Activated CD4-positive, CD25-positive, alpha-beta regulatory T cell treated with anti-CD3 and anti-CD28 coated beads, Interleukin-2, amount 50 U/mL, for 72 hours (primary cell): ENCODE results near the gene NDUFV1.

Experiments
- DNase-seq: peaks from one replicate; pipeline ENCODE4 v3.0.0; 2021

Gene NDUFV1

DNA sequence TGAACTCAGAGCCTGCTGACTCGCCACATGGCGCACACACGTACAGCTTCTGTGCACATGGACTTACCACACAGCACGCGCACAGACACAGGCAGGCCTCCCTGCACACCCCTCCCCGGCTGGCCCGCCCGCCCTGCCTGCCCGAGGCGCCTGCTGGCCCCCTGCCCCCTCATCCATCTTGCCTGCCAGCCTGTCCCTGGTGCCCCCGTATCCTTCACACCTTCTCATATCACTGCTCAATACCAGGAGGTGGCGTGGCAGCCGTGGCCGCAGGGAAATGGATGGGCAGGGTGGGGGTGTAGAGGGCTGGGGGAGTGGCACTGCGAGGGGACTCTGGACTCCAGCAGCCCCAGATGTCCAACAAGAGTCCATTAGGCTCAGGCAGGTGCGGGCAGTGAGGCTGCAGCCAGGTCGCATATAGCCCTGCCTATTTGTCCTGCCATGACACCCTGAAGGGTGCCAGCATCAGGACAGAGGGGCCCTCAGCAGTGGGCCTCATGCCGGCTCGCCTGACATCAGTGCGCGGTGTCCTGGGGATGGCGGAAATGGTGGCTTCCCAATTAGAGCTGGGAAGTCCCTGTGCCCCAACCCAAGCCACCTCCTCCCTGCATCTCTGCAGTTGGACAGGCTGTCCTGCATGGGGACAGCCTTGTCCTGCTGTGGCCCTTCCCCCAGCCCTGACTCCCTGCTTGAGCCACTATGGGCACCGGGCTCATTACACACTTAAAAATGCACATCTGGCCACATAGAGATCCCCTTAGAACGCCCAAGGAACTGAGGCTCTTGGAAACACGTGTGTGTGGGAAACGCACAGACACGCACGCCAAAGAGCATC is 34.8 kb downstream of the NDUFV1 start:
- no peak for DNase-seq

DNA sequence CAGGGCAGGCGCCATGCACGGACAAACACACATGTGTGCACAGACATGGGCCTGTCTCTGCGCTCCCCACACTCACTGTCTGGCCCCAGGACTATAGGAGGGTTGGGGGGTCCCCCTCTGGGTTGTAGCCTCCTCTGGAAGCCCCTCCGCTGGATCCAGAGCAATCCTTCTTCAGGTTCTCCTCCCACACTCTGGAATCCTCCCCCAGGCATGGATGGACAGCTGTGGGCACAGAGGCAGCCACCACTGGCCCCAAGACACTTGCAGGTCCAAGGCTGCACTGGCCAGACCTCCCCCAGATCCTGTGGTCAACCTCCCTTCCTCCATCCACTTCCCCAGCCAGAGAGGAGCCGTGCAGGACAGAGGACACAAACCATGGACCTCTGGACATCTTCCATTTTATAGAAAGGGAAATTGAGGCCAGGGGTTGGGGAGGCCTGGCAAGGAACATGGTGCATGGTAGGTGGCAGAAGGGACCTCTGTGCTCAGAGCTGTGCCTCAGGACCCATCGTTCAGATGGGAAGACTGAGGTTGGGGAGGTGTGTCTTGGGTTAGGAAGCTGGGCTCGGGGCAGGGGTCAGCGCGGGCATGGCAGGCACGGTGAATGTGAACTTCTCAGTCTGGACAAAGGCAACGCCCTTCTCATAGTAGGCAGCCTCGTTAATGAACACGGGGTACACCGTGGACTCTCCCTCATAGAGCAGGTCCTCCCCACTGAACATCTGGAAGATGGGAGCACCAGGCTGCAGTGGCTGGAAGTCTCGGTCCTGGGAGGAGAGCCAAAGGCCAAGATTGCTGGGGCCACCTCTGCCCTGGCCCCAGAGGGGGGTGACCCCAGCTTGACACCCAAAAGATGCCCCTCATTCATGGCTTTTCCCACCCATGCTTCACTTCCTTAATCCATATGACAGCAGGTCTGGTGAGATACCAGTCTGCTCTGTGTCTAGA is 35.7 kb downstream of the NDUFV1 start:
- no peak for DNase-seq

DNA sequence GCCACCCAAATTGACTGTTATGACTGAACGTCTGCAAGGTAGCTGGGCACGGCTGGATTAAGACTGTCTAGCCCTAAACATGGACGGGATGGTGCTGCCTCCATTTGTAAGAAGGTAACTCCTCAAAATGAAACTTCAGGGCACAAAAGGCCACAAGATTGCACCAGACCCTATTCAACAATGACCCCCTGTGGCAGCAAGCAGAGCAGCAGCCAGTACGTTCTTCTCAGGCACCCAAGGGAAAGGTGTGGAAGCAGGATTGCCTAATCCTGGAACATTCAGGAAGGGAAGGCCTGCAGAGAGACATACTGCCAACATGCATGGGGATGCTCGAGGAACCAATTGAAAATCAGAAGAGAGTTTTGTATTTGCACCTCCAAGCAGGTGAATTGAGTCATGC is 37.3 kb downstream of the NDUFV1 start:
- no peak for DNase-seq

DNA sequence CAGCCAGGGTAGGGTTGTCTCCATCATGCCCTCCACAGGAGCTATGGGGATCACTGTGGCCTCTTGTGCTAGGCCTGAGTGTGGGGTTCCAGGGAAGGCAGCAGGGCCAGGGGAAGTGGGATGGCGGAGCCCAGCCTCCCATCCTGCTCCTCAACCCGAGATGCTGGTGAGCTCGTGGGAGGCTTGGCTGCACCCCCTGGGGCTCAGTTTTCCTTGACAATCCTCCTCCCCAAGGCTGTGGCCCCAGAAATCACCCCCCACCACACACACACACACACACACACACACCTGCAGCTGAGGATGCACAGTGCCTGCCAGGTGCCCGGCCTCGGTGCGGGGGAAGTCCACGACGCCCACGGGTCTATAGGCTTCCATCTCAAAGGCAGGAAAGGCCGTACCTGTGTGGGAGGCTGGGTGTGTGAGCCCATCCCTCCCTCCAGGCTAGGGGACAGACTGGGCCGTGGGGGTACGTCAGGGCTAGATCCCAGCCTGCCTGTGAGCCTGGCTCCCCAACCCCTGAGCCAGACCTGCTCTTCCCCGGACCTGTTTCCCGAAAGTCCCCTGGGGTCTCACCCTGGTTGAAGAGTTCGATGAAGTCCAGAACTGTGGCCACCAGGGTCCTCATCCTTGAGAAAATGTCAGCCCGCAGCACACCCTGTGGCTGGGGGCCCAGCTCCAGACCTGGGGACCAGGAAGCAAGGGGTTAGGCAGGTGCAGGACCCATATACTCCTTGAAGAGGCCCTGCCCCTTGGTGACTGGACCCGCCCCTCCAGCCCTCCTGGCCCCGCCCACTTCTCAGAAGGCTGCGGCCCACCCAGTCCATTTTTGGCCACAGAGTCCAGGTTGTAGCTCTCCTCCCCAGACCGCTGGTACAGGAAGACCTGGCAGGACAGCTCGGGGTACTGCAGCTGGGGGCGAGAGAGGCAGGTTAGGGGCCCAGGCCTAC is 38.0 kb downstream of the NDUFV1 start:
- no peak for DNase-seq

DNA sequence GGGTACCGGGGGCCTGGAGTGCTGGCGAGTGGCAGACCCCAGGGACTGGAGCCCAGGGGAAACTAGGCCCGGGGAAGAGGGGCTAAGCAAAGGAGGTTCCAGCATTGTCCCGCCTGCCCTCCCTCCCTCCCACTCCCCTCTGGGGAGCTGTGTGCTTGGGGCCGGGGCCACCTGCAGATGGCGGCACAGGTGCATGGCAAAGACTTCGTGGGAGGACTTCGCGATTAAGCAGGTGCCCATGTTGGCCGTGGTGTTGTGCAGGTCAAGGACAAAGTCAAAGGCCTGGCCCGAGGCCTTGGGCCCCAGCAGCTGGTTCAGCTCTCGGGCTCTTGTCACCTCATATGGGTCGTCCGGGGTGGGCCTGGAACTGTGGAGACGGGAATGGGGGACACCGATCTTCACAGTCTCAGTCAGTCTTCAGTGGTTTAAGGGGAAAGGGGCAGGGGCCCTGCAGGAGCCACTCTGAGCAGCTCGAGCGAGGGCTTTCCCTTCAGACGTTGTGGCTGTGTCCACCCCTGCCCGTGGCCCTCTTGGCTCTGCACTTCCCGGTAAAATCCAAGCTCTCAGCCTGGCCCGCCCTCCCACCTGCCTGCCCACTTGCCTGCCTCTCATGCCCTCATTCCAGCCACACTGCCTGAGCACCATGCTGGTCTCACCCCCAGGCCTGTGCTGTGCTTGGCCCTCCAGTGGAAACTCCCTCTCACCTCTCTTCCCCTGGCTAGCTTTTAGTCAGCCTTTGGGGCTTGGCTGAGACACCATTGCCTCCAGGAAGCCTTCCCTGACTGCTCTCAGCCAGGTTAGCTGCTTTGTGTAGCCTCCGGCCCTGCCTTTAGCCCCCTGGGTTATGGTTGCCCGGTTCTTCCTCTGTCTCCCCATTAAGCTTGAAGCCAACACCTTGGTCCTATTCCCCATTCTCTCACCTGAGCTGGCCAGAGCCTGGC is 39.1 kb downstream of the NDUFV1 start:
- DNase-seq: no peak

DNA sequence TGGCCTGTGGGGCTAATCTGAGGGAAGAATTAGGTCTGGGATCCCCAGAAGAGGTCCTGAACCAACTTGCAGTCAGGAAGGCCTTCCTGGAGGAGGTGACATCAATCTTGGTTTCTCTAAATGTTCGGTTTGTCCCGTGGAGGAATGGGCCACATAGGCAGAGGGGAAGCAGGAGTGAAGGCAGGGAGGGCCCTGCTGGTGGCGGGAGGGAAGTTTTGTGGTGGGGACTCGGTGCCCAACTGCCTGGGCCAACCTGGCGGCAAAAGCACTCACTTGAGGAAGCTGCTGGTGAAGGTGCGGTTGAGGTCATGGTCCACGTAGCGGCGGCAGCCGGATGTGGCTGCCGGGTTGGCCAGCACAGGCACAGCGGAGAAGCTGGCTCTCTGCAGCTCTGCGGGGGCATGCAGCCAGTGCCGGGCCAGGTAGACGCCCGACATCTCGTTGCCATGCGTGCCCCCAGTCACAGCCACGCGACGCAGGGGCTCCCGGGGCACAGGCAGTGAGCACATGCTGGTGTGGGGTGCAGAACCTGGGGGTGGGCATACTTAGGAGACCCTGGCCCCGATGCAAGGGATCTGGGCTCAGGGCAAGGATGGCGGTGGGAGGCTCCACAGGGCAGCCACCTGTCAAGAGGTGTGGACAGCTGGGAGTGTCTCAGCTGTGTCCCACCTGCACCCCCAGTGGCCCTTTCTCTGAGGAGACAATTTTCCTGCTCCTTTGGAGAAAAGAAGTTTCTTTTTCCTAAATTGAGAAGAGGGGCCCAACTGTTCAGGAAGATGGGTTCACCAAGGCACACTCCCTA is 40.0 kb downstream of the NDUFV1 start:
- peak; percentile 62 for DNase-seq

DNA sequence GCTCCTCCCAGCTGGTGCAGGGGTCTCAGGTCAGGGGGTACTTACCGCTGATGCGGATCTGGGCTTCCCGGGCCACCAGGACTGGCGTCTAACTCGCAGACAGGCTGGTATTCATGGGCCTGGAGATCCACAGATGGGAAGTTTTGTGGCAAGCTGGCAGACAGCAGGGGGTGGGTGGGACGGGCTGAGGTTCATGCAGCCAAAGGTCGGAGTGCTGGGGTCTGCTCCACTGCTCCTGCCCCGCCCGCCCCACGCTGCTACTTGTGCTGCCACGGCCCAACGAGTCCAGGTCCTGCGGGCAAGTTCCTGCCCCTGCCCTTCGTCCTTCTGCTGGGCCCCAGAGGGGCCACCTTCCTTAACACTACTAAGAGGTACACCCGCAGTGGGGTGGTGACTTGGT is 40.7 kb downstream of the NDUFV1 start:
- DNase-seq: no peak

DNA sequence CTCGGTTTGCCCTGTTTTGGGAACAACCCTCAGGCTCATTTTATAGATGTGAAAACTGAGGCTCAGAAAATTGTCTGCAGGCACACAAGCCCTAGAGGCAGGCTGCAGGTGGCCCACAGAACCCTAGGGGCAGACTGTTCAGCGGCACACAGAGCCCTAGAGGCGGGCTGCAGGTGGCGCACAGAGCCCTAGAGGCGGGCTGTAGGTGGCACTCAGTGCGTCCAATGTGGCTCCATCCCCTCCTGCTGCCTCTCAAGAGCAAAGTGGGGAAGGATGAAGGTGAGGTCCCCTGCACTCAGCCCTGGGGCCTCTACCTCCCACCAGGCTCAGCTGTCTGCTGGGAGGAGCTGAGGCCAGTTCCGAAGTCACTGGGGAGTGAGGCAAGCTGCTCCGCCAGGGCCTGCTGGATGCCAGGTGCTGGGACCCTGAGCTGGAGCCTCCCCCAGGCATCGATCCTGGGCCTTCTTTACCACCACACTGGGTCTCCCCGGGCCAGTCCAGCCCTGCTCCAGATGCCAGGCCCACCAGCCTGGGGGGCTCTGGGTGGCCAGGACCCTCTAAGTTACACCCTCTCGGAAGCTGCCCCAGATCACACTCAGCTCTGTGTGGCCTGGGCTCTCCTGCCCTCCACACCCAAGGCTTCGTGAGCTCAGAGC is 41.5 kb downstream of the NDUFV1 start:
- DNase-seq: no peak

DNA sequence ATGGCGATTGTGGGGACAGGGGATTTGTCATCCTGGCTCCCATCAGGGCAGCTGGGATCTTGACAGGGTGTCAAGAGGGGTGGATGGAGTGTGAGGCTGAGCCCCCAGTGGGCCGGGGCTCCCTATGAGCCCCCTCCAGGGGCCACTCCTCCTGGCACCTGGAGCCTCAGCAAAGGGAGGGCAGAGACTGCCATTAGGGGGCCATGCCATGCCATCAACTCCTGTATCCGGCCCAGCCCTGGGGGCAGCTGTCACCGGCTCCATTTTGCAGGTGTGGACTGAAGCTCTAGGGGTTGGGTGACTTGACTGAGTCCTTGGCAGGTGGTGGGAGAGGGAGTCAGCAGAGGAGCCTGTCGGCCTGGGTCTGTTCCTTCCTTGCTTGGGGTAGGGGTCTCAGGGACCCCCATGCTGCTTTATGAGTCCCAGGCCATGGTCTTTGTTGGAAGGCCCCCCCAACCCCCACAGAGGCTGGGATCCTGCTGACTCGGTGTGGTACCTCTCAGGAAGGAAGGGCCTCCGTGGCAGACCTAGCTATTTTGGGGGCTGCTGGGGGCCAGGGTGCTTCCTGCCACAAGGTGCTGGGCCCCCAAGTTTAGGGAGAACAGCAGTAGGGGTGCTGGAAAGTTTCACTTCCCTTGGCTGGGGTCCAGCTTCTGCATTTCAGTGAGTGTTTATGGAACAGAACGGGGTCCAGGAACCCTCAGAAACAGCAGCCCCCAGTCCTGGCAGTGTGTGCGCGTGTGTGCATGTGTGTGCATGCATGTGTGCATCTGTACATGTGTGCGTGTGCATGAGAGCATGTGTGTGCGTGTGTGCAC is 42.3 kb downstream of the NDUFV1 start:
- DNase-seq: no peak

DNA sequence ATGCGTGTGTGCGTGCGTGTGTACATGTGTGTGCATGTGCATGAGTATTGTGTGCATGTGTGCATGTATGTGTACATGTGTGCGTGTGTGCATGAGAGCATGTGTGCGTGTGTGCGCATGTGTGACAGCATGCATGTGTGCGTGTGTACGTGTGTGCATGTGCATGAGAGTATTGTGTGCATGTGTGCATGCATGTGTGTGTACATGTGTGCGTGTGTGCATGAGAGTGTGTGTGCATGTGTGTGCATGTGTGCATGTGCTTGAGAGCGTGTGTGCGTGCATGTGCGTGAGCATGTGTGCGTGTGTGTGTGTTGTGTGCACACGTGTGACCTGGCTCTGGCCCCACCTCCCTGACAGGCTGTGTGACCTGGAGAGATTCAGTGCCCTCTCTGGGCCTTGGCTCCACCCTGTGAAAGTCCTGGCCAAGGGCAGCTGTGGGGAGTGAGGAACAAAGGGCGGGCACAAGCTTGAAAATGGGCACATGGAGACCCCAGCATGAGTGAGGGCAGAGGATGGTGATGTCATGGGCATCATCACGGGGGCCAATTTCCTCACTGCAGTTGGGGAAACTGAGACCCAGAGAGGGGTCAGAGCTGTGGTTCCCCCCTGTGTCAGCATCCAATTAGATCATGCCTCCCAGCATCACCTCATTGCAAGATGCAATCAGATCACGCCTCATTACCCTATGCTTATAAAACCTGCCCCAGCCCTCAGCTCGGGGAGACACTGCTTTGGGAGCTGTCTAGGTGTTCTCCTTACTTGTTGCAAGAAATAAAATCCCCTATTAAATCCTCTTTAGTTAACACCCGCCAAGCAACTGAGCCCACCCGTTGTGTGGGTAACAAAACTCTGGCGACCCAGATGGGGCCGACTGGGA is 43.1 kb downstream of the NDUFV1 start:
- DNase-seq: no peak

DNA sequence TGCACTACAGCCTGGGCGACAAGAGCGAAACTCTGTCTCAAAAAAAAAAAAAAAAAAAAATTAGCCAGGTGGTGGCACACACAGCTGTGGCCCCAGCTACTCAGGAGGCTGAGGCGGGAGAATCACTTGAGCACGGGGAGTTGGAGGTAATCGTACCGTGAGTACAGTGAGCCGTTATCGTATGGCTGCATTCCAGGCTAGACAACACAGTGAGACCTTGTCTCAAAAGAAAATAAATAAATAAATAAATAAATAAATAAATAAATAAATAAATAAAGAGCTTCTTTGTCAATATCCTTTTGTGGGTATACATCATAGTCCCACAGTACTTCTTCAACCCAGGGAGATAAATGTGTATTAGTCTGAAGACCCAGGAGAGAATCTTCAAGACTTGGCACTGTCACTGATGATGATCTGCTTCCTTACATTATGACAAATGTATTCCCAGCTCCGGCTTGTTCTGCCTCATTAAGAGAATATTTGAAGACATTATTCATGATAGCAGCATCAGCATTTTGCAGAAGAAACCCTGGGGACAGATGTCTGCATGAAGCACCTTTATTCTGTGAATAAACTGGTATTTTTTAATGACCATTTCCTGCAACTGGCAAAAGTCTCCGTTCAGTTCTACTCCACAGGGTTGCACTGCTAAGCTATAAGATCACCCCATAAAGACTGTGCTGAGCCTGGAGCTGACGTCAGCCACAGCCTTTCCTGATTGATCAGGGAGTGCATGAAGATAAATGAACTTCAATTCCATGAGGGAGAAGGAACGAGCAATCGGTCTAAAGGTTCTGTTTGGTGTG is 45.4 kb downstream of the NDUFV1 start:
- no peak for DNase-seq

DNA sequence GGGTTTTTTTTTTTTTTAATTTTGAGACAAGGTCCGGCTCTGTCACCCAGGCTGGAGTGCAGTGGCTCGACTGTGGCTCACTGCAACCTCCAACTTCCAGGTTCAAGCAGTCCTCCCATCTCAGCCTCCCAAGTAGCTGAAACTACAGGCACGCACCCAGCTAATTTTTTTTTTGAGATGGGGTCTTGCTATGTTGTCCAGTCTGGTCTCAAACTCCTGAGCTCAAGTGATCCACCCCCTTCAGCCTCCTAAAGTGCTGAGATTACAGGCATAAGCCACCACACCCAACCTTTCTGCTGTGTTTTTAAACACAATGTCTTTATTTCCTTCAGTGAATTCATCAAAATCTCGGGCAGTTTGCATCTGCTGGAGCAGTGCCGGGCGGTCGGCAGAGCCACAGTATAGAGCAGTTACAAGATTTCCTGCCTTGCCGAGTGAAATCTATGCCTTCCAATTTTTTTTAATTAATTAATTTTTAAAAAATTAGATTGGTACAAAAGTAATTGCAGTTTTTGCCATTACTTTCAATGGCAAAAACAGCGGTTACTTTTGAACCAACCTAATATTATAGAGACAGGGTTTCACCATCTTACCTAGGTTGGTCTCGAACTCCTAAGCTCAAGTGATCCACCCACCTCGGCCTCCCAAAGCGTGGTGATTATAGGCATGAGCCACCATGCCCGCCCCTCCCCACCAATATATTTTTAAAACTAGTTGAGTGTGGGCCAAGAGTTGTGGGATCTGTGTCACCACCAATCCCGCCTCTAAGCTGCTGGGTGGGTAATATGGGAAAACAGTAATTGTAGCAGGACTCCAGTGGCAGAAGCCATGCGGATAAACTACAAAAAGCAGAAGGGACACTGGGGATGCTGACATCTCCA is 46.5 kb downstream of the NDUFV1 start:
- DNase-seq: no peak

DNA sequence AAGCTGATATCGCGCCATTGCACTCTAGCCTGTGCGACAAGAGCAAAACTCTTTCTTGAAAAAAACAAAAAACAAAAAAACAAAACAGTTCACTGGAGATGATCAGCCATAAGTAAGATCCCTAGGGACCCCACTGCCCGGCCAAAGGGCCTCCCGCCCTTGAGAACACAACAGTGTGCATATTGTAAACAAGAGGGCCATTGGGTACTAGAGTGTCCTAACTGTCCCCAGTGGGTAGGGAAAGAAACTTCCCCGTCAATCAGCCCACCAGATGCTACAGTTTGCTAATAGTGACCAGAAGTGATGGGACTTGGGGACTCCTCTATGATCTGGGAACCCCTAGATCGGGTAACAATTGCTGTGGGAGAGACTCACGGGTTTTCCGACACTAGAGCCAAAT is 47.5 kb downstream of the NDUFV1 start:
- DNase-seq: no peak

DNA sequence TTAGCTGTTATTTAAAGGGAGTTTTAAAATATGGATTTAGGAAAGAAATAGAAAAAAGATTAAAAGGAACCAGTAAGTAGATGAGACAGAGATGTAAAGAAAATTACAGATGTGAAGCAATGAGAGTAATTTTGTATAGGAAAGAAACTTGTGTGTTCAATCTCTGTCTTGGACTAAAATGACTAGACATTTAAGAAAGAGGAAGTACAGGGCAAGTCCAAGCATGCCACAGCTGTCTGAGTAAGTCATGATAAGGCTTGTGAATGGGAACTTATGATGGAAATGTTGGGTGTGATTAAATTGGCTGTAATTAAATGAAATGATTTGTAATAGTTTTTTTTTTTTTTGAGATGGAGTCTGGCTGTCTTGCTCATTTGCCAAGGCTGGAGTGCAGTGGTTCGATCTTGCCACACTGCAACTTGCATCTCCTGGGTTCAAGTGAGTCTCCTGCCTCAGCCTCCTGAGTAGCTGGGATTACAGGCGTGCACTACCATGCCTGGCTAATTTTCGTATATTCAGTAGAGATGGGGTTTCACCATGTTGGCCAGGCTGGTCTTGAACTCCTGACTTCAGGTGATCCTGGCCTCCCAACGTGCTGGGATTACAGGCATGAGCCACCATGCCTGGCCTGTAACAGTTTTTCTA is 49.7 kb downstream of the NDUFV1 start:
- no peak for DNase-seq

DNA sequence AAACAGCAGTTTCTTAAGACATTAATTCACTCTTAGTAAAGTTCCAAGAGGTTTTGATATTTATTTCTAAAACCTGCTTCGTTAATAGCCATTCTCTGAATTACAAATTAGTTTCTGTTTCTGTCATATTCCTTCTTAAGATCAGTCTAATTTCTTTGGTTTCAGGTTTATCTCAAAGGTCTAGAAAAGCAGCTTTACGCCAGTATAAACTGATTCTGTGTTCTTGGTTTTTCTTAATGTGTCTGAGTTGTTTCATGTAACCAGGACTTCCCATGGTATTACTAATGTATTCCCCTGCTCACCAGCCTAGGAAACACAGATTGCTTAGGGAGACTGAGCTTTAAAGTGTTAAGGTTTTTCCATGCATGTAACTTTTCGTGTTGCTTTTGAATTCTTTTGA is 50.6 kb downstream of the NDUFV1 start:
- no peak for DNase-seq
